A204.1 (cell line): ENCODE data around the gene SYP.
A peak's percentile ranks its signal among the peaks of the same experiment; 100 is the strongest.
"Not testable (repeated sequence)": the region's sequence is repeated elsewhere in the genome, so short reads cannot be mapped to it uniquely, and the experiment has no call there.

Experiments used
- FAIRE-seq: peaks from 2 replicates; lab custom pipeline; 2012; peaks lifted over from hg19 to GRCh38; lab: Jason Lieb, UNC

The SYP gene

DNA sequence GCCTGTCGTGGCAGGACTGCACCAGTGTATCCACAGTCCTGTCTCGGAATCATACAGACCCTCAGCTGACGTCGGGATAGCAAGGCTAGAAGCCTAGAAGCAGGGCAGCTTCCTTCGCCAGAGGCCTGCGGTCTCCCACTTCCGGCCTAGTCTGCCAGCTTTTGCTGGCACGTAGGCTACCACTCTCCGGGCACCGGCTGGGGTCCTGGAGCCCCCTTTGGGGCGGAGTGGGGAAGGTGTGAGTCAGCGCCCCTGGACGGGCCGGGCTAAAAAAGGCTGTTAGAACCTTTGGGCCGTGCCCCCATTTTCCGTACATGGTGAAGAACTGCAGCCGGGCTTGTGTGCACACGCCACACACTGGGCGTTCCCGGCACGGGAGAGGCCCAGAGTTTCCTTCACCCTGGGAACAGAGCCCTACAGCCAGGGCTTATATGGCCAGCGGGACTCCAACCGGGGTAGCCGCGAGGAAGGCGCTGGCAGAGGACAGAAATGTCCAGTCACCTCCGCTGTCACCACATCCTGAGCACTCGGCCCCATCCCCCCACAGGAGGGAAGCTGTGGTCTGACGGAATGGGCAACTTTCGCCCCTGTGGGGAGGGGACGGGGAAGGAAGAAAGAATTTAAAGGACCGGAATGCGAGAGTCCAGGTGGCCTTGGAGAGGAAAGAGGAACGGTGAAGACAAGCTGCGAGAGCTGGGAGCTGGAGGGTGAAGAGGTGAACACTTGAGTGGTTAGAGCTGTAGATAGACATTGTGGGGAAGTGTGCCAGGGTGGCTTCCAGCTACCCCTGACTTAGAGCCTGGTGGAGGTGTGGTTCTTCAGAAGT lies 32.9 kb downstream of the SYP start:
- FAIRE-seq: no peak

DNA sequence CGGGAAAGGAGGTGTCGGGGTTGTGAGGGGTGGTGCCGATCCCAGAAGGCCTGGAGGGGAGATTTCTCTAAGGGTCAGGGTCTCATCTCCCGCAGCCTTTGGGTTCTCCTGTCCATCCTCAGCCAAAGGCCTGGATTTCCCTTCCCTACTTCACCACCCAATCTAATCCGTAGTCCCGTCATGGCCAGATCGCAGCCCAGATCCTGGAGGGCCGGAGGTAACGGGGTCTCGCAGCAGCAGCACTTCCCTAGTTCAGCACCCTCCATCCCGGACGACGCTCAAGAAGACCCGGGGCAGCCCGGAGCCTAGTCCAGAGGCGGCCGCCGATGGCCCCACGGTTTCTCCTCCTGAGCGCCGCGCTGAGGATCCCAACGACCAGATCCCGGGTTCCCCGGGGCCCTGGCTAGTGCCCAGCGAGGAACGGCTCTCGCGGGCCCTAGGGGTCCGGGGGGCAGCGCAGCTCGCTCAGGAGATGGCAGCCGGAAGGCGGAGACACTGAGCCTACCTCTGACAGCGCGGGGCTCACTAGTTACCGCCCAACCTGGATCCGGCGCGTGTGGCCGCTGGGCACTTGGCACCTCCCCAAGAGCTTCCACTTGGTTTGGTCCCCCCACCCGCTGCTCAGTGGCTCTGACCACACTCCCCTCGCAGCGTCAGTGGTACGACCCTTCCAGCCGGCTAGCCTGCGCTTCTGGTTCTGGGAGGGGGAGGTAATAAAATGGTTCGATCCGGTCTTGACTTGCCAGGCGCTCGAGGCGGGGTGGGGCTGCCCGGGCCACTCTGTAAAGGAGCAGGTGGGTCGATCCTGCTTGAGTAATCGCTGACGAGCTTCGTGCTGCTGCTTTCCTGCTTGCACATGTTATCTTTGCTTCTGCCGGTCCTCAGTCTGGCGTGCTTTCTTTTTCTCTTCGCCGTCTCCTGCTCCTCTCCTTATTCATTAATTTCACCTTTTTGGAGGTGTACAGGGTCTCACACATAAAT lies 33.8 kb downstream of the SYP start:
- no peak for FAIRE-seq

DNA sequence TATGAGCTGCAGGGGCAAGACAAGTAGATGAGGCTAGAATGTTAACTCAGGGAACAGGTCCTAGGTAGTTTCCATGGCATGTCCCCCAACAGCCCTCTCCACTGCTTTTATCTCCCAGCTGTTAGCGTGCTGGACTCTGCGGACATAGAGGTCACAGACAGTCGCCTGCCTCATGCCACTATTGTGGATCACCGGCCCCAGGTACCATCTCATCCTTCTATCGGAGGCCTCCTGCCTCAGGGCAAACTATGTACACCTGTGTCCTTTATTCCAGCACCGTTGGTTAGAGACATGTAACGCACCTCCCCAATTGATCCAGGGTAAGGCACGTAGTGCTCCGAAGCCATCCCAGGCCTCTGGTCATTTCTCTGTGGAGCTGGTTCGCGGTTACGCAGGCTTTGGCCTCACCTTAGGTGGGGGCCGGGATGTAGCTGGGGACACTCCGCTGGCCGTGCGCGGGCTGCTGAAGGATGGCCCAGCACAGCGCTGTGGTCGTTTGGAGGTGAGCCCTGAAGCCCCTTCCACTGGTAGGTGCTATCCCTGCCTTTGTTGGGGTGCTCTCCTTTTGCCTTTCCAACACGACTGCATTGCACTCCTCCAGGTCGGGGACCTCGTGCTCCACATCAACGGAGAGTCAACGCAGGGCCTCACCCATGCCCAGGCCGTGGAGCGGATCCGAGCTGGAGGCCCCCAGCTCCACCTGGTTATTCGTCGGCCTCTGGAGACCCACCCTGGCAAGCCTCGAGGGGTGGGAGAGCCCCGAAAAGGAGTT lies 35.2 kb downstream of the SYP start:
- no peak for FAIRE-seq

DNA sequence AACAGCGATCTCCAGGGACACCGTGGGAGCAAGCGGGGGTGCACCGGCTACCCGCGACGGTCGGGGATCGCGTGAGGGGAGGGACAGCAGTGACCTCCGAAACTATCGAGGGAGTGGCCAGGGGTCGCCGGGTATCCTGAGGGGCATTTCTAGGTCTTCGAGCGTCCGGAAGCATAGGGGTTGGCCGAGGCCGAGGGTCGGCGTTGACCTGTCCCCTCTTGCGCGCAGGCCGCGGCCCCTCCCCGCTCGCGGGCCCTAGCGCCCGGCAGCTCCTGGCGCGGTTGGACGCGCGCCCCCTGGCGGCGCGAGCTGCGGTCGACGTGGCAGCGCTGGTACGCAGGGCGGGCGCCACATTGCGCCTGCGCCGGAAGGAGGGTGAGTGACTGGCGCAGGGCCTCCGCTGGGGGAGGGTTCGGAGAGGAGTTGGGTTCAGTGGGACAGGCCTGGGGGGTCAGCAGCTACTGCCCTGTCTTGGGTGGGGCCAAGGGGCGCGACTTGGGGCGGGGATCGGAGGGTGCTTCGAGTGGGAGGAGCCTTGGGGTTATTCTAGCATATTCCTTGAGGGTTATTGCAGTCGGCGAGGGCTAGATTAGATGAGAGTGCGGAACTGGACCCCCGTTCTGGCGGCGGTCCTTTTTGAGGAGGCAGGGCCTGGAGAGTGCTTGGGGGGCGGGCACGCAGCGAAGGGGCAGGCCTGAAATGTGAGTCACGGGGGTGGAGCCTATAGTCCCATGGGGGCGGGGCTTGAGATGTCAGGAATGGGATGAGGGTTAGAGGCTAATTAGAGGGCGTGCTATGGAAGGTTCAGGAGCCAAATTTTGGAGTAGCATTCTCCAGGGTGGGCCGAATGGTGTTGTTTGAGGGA lies 36.2 kb downstream of the SYP start:
- FAIRE-seq: no peak

DNA sequence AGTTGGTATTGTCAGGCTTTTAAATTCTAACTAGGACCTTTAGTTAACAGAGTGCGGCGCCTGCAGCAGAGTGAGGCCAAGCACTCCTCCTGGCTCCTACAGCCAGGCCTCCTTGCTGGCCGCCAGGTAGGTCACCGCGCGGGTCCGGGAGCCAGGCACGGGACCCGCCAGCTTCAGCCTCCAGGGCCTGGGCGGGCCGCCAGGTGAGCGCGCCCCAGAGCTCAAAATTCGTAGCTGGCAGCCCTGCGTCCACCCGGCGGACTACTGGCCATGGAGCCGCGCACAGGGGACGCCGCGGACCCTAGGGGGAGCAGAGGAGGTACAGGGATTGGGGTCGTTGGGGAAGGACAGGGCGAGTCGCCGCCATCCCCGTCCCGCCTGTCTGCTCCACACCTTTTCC lies 37.4 kb downstream of the SYP start, which contains the start of gene MAGIX:
Gene MAGIX, plus strand, starts transcription at position 139 of the 400 bp plus-strand sequence. Its CDS starts 132 bp downstream, at position 271.
- no peak for FAIRE-seq

DNA sequence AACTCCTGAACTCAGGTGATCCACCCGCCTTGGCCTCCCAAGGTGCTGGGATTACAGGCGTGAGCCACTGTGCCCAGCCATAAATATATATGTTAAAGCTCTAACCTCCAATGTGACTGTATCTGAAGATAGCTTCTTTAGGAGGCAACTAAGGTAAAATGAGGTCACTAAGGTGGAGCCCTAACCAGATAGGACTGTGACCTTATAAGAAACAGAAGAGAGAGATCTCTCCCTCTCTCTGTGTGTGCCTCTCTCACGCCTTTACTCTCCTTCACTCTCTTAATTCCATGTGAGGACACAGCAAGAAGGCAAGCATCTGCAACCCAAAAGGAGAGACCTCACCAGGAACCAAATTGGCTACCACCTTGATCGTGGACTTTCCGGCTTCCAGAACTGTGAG lies 38.4 kb downstream of the SYP start:
- FAIRE-seq: no peak

DNA sequence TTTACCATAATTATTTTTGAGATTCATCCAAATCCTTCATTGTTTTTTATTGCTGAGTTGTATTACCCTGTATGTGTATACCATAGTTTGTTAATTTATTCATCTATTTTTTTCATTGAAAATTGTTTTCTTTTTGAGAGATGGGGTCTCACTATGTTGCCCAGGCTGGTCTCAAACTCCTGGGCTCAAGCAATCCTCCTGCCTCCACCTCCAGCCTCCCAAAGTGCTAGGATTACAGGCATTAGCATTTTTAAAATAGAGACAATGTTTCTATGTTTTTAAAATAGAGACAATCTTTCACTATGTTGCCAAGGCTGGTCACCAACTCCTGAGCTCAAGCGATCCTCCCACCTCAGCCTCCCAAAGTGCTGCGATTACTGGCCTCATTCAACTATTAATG lies 39.1 kb downstream of the SYP start:
- no peak for FAIRE-seq

DNA sequence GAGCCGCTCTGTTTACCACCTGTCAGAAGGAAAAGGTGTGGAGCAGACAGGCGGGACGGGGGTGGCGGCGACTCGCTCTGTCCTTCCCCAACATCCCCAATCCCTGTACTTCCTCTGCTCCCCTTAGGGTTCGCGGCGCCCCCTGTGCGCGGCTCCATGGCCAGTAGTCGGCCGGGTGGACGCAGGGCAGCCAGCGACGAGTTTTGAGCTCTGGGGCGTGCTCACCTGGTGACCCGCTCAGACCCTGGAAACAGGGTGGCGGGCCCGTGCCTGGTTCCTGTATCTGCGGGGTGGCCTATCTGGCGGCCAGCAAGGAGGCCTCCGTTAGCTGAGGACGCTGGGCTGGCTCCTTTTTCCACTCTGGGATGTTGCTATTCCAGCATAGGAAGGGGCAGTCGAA lies 42.8 kb downstream of the SYP start:
- no peak for FAIRE-seq

DNA sequence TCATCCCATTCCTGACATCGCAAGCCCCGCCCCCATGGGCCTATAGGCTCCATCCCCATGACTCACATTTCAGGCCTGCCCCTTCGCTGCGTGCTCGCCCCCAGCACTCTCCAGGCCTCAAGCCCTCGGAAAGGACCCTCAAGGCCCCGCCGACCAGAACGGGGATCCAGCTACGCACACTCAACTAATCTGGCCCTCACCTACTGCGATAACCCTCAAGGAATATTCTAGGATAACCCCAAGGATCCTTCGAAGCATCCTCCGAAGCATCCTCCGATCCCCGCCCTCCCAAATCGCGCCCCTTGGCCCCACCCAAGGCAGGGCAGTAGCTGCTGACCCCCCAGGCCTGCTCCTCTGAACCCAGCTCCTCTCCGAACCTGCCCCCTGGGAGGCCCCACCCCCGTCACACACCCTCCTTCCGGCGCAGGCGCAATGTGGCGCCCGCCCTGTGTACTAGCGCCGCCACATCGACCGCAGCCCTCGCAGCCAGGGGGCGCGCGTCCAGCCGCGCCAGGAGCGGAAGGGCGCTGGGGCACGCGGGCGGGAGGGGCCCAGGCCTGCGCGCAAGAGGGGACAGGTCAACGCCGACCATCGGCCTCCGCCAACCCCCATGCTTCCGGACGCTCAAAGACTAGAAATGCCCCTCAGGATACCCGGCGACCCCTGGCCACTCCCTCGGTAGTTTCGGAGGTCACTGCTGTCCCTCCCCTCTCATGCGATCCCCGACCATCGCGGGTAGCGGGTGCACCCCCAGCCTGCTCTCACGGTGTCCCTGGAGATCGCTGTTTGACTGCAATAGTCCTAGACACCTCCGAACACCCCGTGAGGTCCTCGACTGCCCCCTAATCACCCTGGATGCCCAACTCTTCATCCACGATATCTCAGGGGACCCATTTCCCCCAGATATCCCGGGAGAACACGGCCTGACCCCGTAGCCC lies 43.8 kb downstream of the SYP start:
- FAIRE-seq: no peak

DNA sequence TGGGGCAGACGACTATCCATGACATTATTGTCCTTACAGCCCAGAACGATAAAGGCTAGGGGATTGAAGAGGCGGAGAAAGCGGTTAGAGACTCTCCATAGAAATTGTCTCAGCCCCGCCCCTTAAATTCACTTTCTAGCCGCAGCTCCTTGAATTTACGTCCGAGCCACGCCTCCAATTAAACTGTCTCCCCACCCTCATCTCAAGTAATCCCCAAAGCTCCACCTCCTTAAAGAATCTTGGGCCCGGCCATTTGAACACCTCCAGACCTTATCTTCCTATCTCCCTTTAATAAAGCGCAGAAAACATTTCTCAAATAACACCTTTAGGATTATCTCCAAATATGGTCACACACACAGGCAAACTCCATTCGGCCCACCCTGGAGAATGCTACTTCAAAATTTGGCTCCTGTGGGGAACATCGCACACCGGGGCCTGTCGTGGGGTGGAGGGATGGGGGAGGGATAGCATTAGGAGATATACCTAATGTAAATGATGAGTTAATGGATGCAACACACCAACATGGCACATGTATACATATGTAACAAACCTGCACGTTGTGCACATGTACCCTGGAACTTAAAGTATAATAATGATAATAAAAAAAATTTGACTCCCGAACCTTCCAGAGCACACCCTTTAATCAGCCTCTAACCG lies 44.6 kb downstream of the SYP start:
- peak; percentile 49 for FAIRE-seq

DNA sequence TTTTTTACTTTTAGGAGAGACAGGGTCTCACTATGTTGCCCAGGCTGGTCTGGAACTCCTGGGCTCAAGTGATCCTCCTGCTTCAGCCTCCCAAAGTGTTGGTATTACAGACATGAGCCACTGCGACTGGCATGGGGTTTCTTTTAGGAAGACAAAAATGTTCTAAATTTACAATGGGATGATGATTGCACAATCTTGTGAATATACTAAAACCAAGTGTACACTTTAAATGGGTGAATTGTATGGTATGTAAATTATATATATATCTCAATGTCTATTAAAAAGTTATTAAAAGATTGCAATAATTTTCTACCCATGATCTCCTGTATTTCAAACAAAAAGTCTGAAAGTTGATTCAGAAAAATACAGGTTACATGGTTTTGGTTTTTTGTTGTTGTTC lies 46.5 kb downstream of the SYP start:
- no peak for FAIRE-seq

DNA sequence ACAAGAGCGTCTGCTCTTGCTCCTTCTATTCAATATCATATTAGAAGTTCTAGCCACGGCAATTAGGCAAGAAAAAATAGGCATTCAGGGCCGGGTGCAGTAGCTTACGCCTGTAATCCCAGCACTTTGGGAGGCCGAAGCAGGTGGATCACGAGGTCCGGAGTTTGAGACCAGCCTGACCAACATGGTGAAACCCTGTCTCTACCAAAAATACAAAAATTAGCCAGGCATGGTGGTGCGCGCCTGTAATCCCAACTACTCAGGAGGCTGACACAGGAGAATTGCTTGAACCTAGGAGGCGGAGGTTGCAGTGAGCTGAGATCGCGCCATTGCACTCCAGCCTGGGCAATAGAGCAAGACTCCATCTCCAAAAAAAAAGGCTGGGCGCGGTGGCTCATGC lies 50.7 kb downstream of the SYP start:
- FAIRE-seq: not testable (repeated sequence)

DNA sequence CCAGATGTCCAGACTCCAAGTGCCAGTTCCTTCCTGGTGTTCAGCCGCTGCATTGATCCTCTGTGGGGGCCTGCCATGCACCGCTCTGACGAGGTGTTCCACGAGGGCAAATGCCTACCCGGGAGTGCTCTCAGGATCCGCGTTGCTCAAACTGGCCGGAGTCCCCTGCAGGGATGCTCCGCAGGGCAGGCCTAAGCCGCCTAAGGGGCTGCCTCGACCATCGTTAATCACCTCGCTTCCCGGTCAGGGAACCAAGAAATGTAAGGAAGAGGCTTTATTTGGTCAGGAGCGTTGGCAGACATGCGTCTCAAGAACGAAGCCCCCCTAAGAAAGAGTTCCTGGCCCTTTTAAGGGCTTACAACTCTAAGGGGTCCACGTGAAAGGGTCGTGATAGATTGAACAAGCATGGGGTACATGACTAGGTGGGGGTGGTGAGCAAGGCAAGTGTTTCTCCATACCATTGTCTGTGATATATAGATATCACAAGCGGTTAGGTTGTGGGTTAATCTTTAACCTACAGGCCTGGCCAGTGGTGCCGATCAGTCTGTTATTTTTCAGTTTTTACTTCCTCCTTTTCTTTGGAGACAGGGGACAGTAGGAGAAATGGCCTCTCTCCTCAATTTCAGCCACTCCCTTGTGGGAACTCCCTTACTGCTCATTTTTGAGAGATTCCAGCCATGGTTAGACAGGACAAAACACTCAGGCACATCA lies 51.4 kb downstream of the SYP start:
- FAIRE-seq: not testable (repeated sequence)

DNA sequence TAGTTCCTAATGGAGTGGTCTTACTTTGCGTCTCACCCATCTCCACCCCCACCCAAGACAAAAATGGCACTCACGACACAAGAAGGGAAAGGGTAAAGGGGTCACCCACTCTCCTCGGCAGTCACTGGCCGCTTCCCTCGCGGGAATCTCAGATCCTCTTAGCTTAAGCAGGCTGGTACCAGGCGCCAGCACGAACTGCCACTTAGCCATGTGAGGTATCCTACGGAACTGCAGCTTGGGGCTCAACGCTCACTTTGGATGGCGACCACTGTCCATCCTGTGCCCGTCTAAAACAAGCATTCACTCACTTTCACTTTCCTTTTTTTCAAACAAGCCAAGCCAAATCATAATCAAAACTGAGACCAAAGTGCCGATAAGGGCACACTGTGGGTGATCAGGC lies 52.1 kb downstream of the SYP start:
- FAIRE-seq: no peak

DNA sequence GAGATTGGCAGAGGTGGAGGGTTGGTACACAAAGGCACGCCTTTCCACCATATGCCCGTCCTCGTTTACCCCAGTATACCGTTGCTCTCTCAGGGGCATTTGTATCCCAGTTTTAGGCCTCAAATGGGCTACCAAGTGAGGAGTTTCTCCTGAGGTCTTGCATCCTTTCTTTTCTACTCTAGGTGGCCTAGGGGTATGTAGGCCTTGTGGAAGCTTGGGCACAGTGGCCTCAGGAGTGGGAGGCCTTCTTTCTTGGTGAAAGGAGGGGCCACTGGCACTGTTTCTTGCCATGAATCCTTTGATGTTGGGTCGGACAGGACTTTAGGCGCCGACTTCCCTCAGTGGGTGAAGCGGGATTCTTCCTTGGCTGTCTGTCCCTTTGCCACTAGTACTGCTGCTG lies 52.7 kb downstream of the SYP start:
- FAIRE-seq: no peak

DNA sequence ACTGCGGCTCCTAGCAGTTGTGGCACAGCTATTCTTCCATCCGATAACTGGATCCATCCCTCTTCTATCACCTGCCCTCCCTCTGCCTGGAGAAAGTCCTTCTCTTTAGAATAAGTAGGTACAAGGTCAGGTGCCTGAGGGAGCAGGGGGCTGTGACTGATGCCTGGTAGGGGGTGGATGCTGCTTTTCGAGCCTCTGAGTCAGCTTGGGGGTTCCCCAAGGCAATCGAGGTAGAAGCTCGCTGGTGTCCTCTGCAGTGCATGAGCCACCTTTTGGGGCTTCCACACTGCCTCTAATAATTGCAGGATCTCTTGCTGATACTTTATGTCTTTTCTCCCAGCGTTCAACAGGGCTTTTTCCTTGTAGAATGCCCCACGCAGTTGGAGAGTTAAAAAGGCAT lies 56.8 kb downstream of the SYP start:
- FAIRE-seq: not testable (repeated sequence)

DNA sequence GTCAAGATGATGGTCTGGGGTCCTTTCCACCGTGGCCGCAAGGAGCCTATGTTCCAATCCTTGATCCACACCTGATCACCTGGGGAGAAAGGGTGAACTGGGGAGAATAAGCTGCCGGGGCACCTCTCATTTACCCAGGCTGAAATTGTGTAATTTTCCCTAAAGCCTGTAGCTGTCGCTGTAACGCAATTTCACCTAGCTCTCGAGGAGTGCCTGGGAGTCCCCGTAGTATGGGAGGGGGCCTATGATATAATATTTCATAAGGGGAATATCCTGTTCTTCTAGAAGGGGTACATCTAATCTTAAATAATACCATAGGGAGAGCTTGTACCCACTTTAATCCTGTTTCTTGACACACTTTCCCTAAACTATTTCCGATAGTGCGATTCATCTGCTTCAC lies 57.7 kb downstream of the SYP start:
- not testable (repeated sequence) for FAIRE-seq

DNA sequence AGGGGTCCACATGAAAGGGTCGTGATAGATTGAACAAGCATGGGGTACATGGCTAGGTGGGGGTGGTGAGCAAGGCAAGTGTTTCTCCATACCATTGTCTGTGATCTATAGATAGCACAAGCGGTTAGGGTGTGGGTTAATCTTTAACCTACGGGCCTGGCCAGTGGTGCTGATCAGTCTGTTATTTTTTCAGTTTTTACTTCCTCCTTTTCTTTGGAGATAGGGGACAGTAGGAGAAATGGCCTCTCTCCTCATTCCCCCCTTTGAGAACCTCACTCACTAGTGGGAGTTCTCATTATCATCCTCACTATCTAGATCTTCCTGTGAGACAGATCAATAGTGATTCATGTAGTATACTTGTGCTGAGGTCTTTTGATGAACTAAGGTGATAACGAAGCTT lies 60.3 kb downstream of the SYP start:
- no peak for FAIRE-seq
